GM19193 (cell line): ENCODE measurements around the gene E2F2.

Experiments
- POLR2A ChIP-seq: IDR thresholded peaks from 4 replicates; pipeline ENCODE4 v1.6.1; 2011; ENCODE audit not compliant: insufficient read depth, insufficient read length; ENCODE audit errors: extremely low read depth

Gene E2F2

GRCh38 chr1:23475134-23475628, 55.9 kb downstream of the E2F2 start:
- TF ChIP-seq POLR2A: no peak

GRCh38 chr1:23473037-23473800, 57.8 kb downstream of the E2F2 start:
- no peak for TF ChIP-seq POLR2A

- TF ChIP-seq POLR2A: no peak
These were observed 58.5 kb downstream of the E2F2 start for GRCh38 chr1:23472351-23473036.

- no peak for TF ChIP-seq POLR2A
These were observed 59.5 kb downstream of the E2F2 start for GRCh38 chr1:23471473-23472075.

GRCh38 chr1:23470282-23471070, 60.6 kb downstream of the E2F2 start:
- no peak for TF ChIP-seq POLR2A

GRCh38 chr1:23469372-23469982, 61.6 kb downstream of the E2F2 start:
- no peak for TF ChIP-seq POLR2A

GRCh38 chr1:23466423-23466989, 64.5 kb downstream of the E2F2 start:
- no peak for TF ChIP-seq POLR2A

GRCh38 chr1:23463286-23463685, 67.7 kb downstream of the E2F2 start:
- no peak for TF ChIP-seq POLR2A

GRCh38 chr1:23462766-23463165, 68.3 kb downstream of the E2F2 start:
- TF ChIP-seq POLR2A: no peak

GRCh38 chr1:23461050-23461449, 70.0 kb downstream of the E2F2 start:
- TF ChIP-seq POLR2A: no peak

- TF ChIP-seq POLR2A: no peak
These were observed 70.5 kb downstream of the E2F2 start for GRCh38 chr1:23460519-23460918.

- TF ChIP-seq POLR2A: no peak
These were observed 71.7 kb downstream of the E2F2 start for GRCh38 chr1:23459338-23459757.
